NCI-H2107 treated with DMSO at 0.1 percent for 48 hours (cell line): ENCODE measurements around the gene SZT2.

ENCODE experiments used
- DNase-seq: peaks from one replicate; lab custom pipeline; 2025; ENCODE audit not compliant: unreplicated experiment; lab: John Stamatoyannopoulos, UW

Gene SZT2

GRCh38 chr1:43389326-43390313 lies at the start of gene SZT2, which contains the start of gene MED8:
Gene SZT2 (plus strand): TSS chr1:43389899. CDS start chr1:43389969, 70 bp downstream.
Gene MED8 (minus strand): TSS chr1:43389800. CDS start chr1:43389764, 36 bp downstream.
- DNase-seq, result peak; percentile 91

GRCh38 chr1:43340559-43340958 lies 49.1 kb upstream of the SZT2 start:
- DNase-seq, result no peak

- DNase-seq, result no peak
Measured at GRCh38 chr1:43344267-43344850, 45.3 kb upstream of the SZT2 start.

GRCh38 chr1:43345120-43345519 lies 44.6 kb upstream of the SZT2 start:
- DNase-seq, result no peak

- DNase-seq, result no peak
Measured at GRCh38 chr1:43346636-43347035, 43.1 kb upstream of the SZT2 start.

GRCh38 chr1:43348343-43348808 lies 41.3 kb upstream of the SZT2 start:
- DNase-seq, result peak; percentile 36

- peak; percentile 71 for DNase-seq
Measured at GRCh38 chr1:43348809-43349593, 40.7 kb upstream of the SZT2 start.

- DNase-seq, result no peak
Measured at GRCh38 chr1:43349594-43350306, 39.9 kb upstream of the SZT2 start.

- DNase-seq, result no peak
Measured at GRCh38 chr1:43350976-43351375, 38.7 kb upstream of the SZT2 start.

GRCh38 chr1:43351421-43352350 lies 38.0 kb upstream of the SZT2 start:
- DNase-seq, result no peak

- DNase-seq, result no peak
Measured at GRCh38 chr1:43352351-43352705, 37.4 kb upstream of the SZT2 start.

GRCh38 chr1:43352881-43353280 lies 36.8 kb upstream of the SZT2 start:
- no peak for DNase-seq

GRCh38 chr1:43354471-43354870 lies 35.2 kb upstream of the SZT2 start:
- DNase-seq, result no peak

- no peak for DNase-seq
Measured at GRCh38 chr1:43354936-43355335, 34.8 kb upstream of the SZT2 start.

GRCh38 chr1:43357251-43357650 lies 32.4 kb upstream of the SZT2 start:
- no peak for DNase-seq

GRCh38 chr1:43358121-43358745 lies 31.5 kb upstream of the SZT2 start:
- peak; percentile 51 for DNase-seq

GRCh38 chr1:43358746-43359693 lies 30.7 kb upstream of the SZT2 start, which contains the start of gene CDC20:
Gene CDC20 (plus strand): TSS chr1:43358981. CDS start chr1:43359216, 235 bp downstream.
- peak; percentile 98 for DNase-seq

GRCh38 chr1:43359696-43360095 lies 30.0 kb upstream of the SZT2 start:
- DNase-seq, result no peak
